ENCODE results near the gene TMC4. TPM values are rescaled to one million over a fixed set of nuclear protein-coding genes. Genes with fewer than 3 reads are reported as not detected.

Gene TMC4
- total and polyA plus RNA-seq, 9 donors = 0.45 to 103 (median 6.3) TPM

DNA sequence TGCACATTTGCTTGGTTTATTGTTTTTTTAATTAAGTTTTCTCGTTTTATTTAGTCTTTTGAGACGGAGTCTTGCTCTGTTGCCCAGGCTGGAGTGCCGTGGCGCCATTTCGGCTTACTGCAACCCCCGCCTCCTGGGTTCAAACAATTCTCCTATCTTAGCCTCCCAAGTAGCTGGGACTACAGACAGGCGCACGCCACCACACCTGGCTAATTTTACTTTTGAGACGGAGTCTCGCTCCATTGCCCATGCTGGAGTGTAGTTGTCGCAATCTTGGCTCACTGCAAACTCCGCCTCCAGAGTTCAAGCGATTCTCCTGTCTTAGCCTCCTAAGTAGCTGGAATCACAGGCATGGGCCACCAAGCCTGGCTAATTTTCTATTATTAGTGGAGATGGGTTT is 29.0 kb upstream of the TMC4 start:
- WGBS, 3 donors = 59 to 73% (median 73%) methylated on average over 13 of the region's 13 CpGs
- no peaks in the 10 kb centered on the region for H3K9me3 ChIP-seq
- intact Hi-C loops (cut with DNase I) = loop anchor here in 2 of 4 donors (5.0 to 10.0 kb wide), 2 partner anchors 40 to 1473 kb away; partner anchors contain the start of gene EPN1 (in 1 of the 2)
- H3K4me3 ChIP-seq = peak overlapping the region; percentile 56
- no peaks in the 10 kb centered on the region for H3K36me3 ChIP-seq
- no peak overlapping the region for H3K27ac ChIP-seq
- DNase-seq = no peak
- no peaks in the 10 kb centered on the region for H3K27me3 ChIP-seq
- H3K4me1 ChIP-seq (ENCODE audit: insufficient read depth) = peaks cover 19% of the 10 kb centered on the region
- TF ChIP-seq, protein P1, sequence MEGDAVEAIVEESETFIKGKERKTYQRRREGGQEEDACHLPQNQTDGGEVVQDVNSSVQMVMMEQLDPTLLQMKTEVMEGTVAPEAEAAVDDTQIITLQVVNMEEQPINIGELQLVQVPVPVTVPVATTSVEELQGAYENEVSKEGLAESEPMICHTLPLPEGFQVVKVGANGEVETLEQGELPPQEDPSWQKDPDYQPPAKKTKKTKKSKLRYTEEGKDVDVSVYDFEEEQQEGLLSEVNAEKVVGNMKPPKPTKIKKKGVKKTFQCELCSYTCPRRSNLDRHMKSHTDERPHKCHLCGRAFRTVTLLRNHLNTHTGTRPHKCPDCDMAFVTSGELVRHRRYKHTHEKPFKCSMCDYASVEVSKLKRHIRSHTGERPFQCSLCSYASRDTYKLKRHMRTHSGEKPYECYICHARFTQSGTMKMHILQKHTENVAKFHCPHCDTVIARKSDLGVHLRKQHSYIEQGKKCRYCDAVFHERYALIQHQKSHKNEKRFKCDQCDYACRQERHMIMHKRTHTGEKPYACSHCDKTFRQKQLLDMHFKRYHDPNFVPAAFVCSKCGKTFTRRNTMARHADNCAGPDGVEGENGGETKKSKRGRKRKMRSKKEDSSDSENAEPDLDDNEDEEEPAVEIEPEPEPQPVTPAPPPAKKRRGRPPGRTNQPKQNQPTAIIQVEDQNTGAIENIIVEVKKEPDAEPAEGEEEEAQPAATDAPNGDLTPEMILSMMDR (IDR thresholded peaks at IDR 0.05) = no peak
- TF ChIP-seq POLR2A (IDR thresholded peaks at IDR 0.05) = no peak
- TF ChIP-seq EP300 (IDR thresholded peaks at IDR 0.05) = no peak

DNA sequence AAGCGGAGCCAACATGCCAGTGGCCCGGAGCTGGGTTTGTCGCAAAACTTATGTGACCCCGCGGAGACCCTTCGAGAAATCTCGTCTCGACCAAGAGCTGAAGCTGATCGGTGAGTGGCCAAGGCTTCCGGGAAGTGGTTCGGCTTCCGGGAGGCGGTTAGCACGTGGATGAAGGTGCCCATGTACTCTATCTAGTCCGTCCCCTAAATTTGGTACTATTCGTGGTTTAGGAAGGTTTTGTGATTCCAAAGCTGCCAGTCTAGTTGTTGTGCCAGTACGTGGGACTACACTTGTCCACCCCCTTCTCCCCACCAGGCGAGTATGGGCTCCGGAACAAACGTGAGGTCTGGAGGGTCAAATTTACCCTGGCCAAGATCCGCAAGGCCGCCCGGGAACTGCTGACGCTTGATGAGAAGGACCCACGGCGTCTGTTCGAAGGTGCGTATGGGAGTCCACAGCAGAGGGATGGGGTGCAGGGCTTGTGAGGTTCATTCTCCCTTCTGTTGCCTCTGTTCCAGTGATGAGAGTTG is 28.3 kb upstream of the TMC4 start:
- WGBS, 3 donors = 2 to 3% (median 2%) methylated on average over 17 to 28 of the region's 28 CpGs
- peak overlapping the region; percentile 56 for H3K4me3 ChIP-seq
- H3K36me3 ChIP-seq = no peaks in the 10 kb centered on the region
- TF ChIP-seq, protein P1 (IDR thresholded peaks at IDR 0.05) = no peak
- no peak for TF ChIP-seq POLR2A (IDR thresholded peaks at IDR 0.05)
- TF ChIP-seq EP300 (IDR thresholded peaks at IDR 0.05) = no peak
- H3K9me3 ChIP-seq = no peaks in the 10 kb centered on the region
- intact Hi-C loops (cut with DNase I) = loop anchor here in 2 of 4 donors (5.0 to 10.0 kb wide), 2 partner anchors 39 to 1474 kb away; partner anchors contain the start of gene EPN1 (in 1 of the 2)
- peak overlapping the region; percentile 84 to 88 for H3K27ac ChIP-seq
- H3K27me3 ChIP-seq = no peaks in the 10 kb centered on the region
- DNase-seq = no peak
- H3K4me1 ChIP-seq (ENCODE audit: insufficient read depth) = peaks cover 15% of the 10 kb centered on the region

- 88 to 93% (median 88%) methylated on average over 16 of the region's 16 CpGs for WGBS, 3 donors
- Histone ChIP-seq H3K27me3 (no peaks in the 10 kb centered on the region), H3K27ac (no peak overlapping the region), H3K4me3 (no peak overlapping the region), H3K9me3 (no peaks in the 10 kb centered on the region), H3K36me3 (no peaks in the 10 kb centered on the region), H3K4me1 (ENCODE audit: insufficient read depth) (peaks cover 14% of the 10 kb centered on the region)
- TF ChIP-seq EP300 (IDR thresholded peaks at IDR 0.05) = no peak
- TF ChIP-seq, protein P1 (IDR thresholded peaks at IDR 0.05) = no peak
- no peak for TF ChIP-seq POLR2A (IDR thresholded peaks at IDR 0.05)
- DNase-seq = no peak
- intact Hi-C loops (cut with DNase I) = no loop called here
Observed at GRCh38 chr19:54199401-54199800, 26.4 kb upstream of the TMC4 start.

GRCh38 chr19:54197121-54197520 is 24.2 kb upstream of the TMC4 start:
- H3K4me3 ChIP-seq = no peak overlapping the region
- H3K36me3 ChIP-seq = no peaks in the 10 kb centered on the region
- H3K9me3 ChIP-seq = no peaks in the 10 kb centered on the region
- intact Hi-C loops (cut with DNase I) = no loop called here
- TF ChIP-seq EP300 (IDR thresholded peaks at IDR 0.05) (no peak), POLR2A (IDR thresholded peaks at IDR 0.05) (no peak)
- TF ChIP-seq, protein P1 (IDR thresholded peaks at IDR 0.05) = no peak
- peaks cover 9% of the 10 kb centered on the region for H3K4me1 ChIP-seq (ENCODE audit: insufficient read depth)
- H3K27ac ChIP-seq = no peak overlapping the region
- no peaks in the 10 kb centered on the region for H3K27me3 ChIP-seq
- WGBS, 3 donors = 72 to 89% (median 81%) methylated on average over 3 of the region's 3 CpGs
- DNase-seq = no peak

Measured in ovary (tissue), 9 donors.